PFSK-1 (cell line): ENCODE measurements around the gene ADH1B.

Source experiments
- POLR2AphosphoS5 ChIP-seq: IDR thresholded peaks from 2 replicates; pipeline ENCODE4 v1.6.1; 2012; ENCODE audit warnings: low read depth, mild to moderate bottlenecking, control low read depth, low read length, moderate library complexity
- TAF1 ChIP-seq: IDR thresholded peaks from 2 replicates; pipeline ENCODE4 v1.6.1; 2012; ENCODE audit warnings: low read length, control low read depth, borderline replicate concordance; ENCODE audit not compliant: insufficient read depth

DNA sequence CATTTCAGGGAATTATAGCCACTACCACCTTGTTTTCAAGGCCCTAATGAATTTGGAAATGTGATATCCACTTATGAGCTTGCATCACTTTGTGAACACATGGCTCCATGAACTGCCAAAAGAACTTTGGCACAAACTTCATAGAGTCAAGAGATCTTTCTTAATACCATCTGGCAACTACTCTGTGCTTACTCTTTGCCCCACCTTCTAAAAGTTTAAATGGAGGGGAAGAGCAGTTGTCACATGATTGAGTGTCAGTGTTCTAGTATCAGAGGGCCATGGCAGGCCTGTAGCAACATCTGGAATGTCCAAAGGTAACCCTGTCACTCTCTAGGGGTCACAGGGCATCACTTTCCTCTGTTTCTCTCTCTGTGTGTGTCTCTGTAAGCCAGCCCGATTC, 2.6 kb upstream of the ADH1B start:
- TF ChIP-seq POLR2AphosphoS5 (no peak), TAF1 (no peak)
